Trophoblast cell (in vitro differentiated cells and primary cell): ENCODE measurements around the gene PLEKHA5.

Source experiments
- DNase-seq, 2 donors: peaks; one replicate each; pipeline ENCODE4 v3.0.0-alpha.2; 2016
- H2AFZ ChIP-seq: 2 replicates; pipeline ENCODE4 v1.6.1; 2013; ENCODE audit warnings: low read length, moderate library complexity, mild to moderate bottlenecking; ENCODE audit not compliant: insufficient read depth, poor library complexity
- H2AK5ac ChIP-seq: 2 replicates; pipeline ENCODE4 v1.6.1; 2013; ENCODE audit warnings: mild to moderate bottlenecking, low read length
- H2BK120ac ChIP-seq: 2 replicates; pipeline ENCODE4 v1.6.1; 2013; ENCODE audit warnings: low read length, mild to moderate bottlenecking, moderate library complexity; ENCODE audit not compliant: insufficient read depth, poor library complexity
- H2BK12ac ChIP-seq: 2 replicates; pipeline ENCODE4 v1.6.1; 2013; ENCODE audit warnings: mild to moderate bottlenecking, low read length, moderate library complexity
- H2BK5ac ChIP-seq: 2 replicates; pipeline ENCODE4 v1.6.1; 2013; ENCODE audit warnings: low read length, low read depth, moderate library complexity, mild to moderate bottlenecking; ENCODE audit not compliant: poor library complexity
- H3K14ac ChIP-seq: 2 replicates; pipeline ENCODE4 v1.6.1; 2013; ENCODE audit warnings: mild to moderate bottlenecking, low read length
- H3K18ac ChIP-seq: 2 replicates; pipeline ENCODE4 v1.6.1; 2013; ENCODE audit warnings: mild to moderate bottlenecking, low read length
- H3K23ac ChIP-seq: 2 replicates; pipeline ENCODE4 v1.6.1; 2013; ENCODE audit warnings: low read length
- H3K27ac ChIP-seq: 2 replicates; pipeline ENCODE4 v1.5.1; 2013; ENCODE audit warnings: low read depth, mild to moderate bottlenecking, inconsistent platforms, low read length, moderate library complexity
- H3K27me3 ChIP-seq: 2 replicates; pipeline ENCODE4 v1.6.1; 2013; ENCODE audit warnings: inconsistent platforms, mild to moderate bottlenecking, low read length, moderate library complexity; ENCODE audit not compliant: insufficient read depth
- H3K36me3 ChIP-seq, 2 experiments: 1 replicate in 1 of 2; 2 replicates in 1 of 2; pipeline ENCODE4 v1.6.1; 2013; ENCODE audit warnings: low read length in 2 of 2, mild to moderate bottlenecking in 2 of 2, moderate library complexity in 1 of 2; ENCODE audit not compliant: insufficient read depth in 2 of 2, control insufficient read depth in 1 of 2
- H3K4ac ChIP-seq: 2 replicates; pipeline ENCODE4 v1.6.1; 2013; ENCODE audit warnings: low read depth, mild to moderate bottlenecking, low read length, moderate library complexity
- H3K4me1 ChIP-seq, 2 experiments: 1 replicate in 1 of 2; 2 replicates in 1 of 2; pipeline ENCODE4 v1.6.1; 2013; ENCODE audit warnings: low read length in 2 of 2, mild to moderate bottlenecking in 2 of 2, moderate library complexity in 1 of 2; ENCODE audit not compliant: insufficient read depth in 2 of 2, control insufficient read depth in 1 of 2
- H3K4me2 ChIP-seq: 2 replicates; pipeline ENCODE4 v1.6.1; 2013; ENCODE audit warnings: inconsistent platforms, mild to moderate bottlenecking, low read length, moderate library complexity
- H3K4me3 ChIP-seq: 2 replicates; pipeline ENCODE4 v1.5.1; 2013; ENCODE audit warnings: mild to moderate bottlenecking, low read depth, low read length, inconsistent platforms
- H3K79me1 ChIP-seq: one replicate; pipeline ENCODE4 v1.6.1; 2013; ENCODE audit warnings: low read length
- H3K79me2 ChIP-seq: 2 replicates; pipeline ENCODE4 v1.6.1; 2013; ENCODE audit warnings: low read length, mild to moderate bottlenecking; ENCODE audit not compliant: control insufficient read depth, insufficient read depth, poor library complexity
- H3K9ac ChIP-seq: 2 replicates; pipeline ENCODE4 v1.6.1; 2013; ENCODE audit warnings: mild to moderate bottlenecking, low read length
- H3K9me3 ChIP-seq: 2 replicates; pipeline ENCODE4 v1.6.1; 2013; ENCODE audit warnings: low read depth, mild to moderate bottlenecking, control low read depth, inconsistent platforms, low read length; ENCODE audit not compliant: insufficient read depth
- H4K12ac ChIP-seq: 2 replicates; pipeline ENCODE4 v1.6.1; 2013; ENCODE audit warnings: low read depth, mild to moderate bottlenecking, low read length, moderate library complexity
- H4K8ac ChIP-seq: 2 replicates; pipeline ENCODE4 v1.6.1; 2013; ENCODE audit warnings: low read depth, mild to moderate bottlenecking, low read length, moderate library complexity
- H4K91ac ChIP-seq: one replicate; pipeline ENCODE4 v1.6.1; 2013; ENCODE audit warnings: low read depth, mild to moderate bottlenecking, low read length, moderate library complexity
- WGBS: extraction: QIAGEN DNeasy Blood & Tissue Kit; methylation state at CpG from one replicate; pipeline ENCODE4 v1.1.7; 2013; ENCODE audit warnings: missing lambda C conversion rate; ENCODE audit not compliant: insufficient read length, insufficient coverage; ENCODE audit errors: extremely low coverage; 5-methylcytosine and 5-hydroxymethylcytosine counted together

Gene PLEKHA5

DNA sequence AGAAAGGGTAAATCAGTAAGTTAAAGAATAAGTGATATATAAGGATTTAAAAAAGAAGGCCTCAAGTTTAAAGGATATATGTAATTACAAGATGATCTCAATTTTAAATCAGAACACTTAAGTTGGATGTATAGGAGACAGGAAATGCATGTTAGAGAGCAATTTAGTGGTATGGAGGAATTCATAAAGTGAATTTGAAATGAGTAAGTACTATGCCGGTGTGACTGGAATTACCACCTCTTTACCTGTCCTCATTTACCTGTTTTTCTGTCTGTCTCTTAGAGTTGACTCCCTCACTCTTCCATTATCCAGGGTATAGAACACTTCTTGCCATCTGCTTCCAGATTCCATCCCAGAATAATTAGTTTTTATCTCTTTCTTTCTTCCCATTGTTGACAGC is 73.5 kb downstream of the PLEKHA5 start:
- H4K12ac ChIP-seq: no peak overlapping the region
- peaks cover 0 to 1% of the 10 kb centered on the region in 2 experiments for H3K4me1 ChIP-seq
- WGBS: no CpG with 5 or more reads among the region's 1 CpG
- no peak overlapping the region for H3K18ac ChIP-seq
- H2AK5ac ChIP-seq: no peak overlapping the region
- H2AFZ ChIP-seq: no peak overlapping the region
- no peak overlapping the region for H3K27ac ChIP-seq
- H3K4me2 ChIP-seq: no peak overlapping the region
- DNase-seq: peak in 1 of 2 donors; percentile 21
- no peak overlapping the region for H2BK5ac ChIP-seq
- H4K8ac ChIP-seq: no peak overlapping the region
- no peak overlapping the region for H3K9ac ChIP-seq
- H3K4ac ChIP-seq: no peak overlapping the region
- H3K23ac ChIP-seq: no peak overlapping the region
- no peaks in the 10 kb centered on the region for H3K36me3 ChIP-seq
- no peak overlapping the region for H2BK12ac ChIP-seq
- no peaks in the 10 kb centered on the region for H3K79me2 ChIP-seq
- no peaks in the 10 kb centered on the region for H3K9me3 ChIP-seq
- H3K14ac ChIP-seq: no peak overlapping the region
- H3K79me1 ChIP-seq: no peaks in the 10 kb centered on the region
- no peak overlapping the region for H3K4me3 ChIP-seq
- no peak overlapping the region for H2BK120ac ChIP-seq
- H3K27me3 ChIP-seq: no peaks in the 10 kb centered on the region
- H4K91ac ChIP-seq: no peak overlapping the region

DNA sequence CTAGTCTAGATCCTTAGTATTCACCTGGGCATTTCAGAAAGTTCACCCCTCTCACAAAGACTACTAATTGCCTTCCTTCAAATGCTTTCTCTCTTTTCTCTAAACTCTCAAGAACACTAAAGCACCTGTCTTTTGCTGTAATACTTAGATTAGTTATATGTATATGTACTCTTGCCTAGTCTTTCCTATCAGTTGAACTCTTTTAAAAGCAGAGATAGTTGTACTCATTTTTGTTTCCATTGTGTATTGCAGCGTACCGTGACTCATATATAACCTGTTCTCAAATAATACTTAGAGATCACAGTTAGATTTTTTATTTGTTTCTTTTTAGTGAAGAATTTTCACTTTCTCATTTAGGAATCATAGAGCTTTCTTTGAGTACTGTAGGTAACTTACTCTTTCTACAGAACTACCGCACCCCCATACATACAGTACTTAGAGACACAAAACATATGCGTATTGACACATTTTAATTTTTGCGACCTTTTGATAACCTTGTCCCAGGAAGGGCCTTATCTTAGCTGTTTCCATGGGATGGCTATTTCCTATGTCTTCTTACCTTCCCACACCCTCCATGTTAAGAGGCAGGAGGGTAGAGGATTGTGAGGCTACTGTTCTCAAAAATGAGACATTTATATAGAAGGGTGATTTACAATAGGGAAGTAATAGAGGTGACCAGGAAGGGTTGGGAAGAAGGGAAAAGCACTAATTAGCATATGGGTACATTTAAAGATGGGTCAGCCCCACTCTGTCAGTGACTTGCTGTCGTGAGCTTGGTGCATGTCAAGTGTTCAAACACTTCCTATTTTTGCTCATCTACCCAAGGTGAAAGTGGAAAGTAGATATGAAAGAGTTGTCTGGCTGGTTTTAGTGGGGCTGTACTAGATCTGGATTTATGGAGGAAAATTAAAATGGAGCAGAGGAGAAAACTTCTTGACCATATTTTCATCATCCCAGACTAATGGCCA is 74.3 kb downstream of the PLEKHA5 start:
- Histone ChIP-seq H3K23ac (no peak overlapping the region), H2AFZ (no peak overlapping the region), H3K79me2 (no peaks in the 10 kb centered on the region), H2BK5ac (no peak overlapping the region), H3K4me1 (peaks cover 0 to 1% of the 10 kb centered on the region in 2 experiments), H4K8ac (no peak overlapping the region), H4K12ac (no peak overlapping the region), H3K79me1 (no peaks in the 10 kb centered on the region), H3K18ac (no peak overlapping the region), H3K4me2 (no peak overlapping the region), H3K14ac (no peak overlapping the region), H2AK5ac (no peak overlapping the region), H2BK12ac (no peak overlapping the region), H3K27me3 (no peaks in the 10 kb centered on the region), H3K4me3 (no peak overlapping the region), H3K9me3 (no peaks in the 10 kb centered on the region), H3K9ac (no peak overlapping the region), H2BK120ac (no peak overlapping the region), H3K36me3 (no peaks in the 10 kb centered on the region), H3K4ac (no peak overlapping the region), H4K91ac (no peak overlapping the region), H3K27ac (no peak overlapping the region)
- DNase-seq: no peak
- no CpG with 5 or more reads among the region's 6 CpGs for WGBS

DNA sequence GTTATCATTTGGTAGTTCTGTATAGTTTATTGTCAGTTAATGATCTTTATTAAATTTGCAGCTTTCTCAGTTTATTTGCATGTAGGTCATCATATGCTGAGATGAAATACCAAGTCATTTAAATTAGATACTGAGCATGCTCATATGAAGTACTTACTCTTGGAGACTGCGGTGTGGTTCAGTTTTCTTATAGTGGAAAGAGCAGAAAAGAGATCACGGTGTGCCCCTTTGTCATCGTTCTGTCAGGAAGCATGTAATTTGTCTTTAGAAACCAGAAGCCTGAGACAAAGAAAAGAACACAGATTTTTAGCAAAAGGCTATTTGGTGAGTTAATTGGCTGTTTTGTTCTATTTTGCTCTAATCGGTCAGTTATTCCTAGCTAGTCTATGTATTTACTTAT is 75.6 kb downstream of the PLEKHA5 start:
- no CpG with 5 or more reads among the region's 4 CpGs for WGBS
- Histone ChIP-seq H3K27ac (no peak overlapping the region), H3K4me1 (no peaks in the 10 kb centered on the region), H3K4me3 (no peak overlapping the region), H3K79me2 (no peaks in the 10 kb centered on the region), H4K8ac (no peak overlapping the region), H3K23ac (no peak overlapping the region), H3K4me2 (no peak overlapping the region), H3K79me1 (no peaks in the 10 kb centered on the region), H2AK5ac (no peak overlapping the region), H3K9me3 (no peaks in the 10 kb centered on the region), H2BK5ac (no peak overlapping the region), H3K9ac (no peak overlapping the region), H3K14ac (no peak overlapping the region), H4K91ac (no peak overlapping the region), H3K27me3 (no peaks in the 10 kb centered on the region), H2AFZ (no peak overlapping the region), H3K18ac (no peak overlapping the region), H2BK12ac (no peak overlapping the region), H2BK120ac (no peak overlapping the region), H4K12ac (no peak overlapping the region), H3K36me3 (no peaks in the 10 kb centered on the region), H3K4ac (no peak overlapping the region)
- DNase-seq: no peak

DNA sequence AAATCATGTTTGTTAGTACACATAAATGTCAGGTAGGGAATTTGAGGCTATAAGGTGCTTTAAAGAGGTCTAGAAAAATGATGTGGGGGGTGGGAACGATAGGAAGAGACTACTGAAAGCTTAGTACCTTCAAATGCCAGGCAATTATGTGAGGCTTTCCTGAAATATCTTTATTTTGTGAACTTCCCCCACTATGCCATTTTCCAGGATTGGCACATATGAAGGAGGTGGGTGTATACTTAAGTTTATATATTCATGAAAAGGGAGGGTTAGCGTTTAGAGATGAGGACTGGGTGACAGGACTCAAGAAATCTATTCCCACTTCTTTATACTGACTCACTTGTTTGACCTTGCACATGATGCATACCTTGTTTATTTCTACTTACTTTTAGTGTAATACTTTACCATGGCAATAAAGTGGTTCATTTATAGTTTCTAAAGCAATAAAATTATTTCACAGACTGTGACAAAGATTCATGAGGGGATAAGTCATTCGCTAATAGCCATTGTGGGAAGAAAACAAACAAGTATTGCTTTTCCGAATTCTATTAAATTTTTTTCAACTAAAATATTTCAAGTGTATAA is 77.1 kb downstream of the PLEKHA5 start:
- Histone ChIP-seq H2BK12ac (no peak overlapping the region), H3K27me3 (no peaks in the 10 kb centered on the region), H4K91ac (no peak overlapping the region), H3K9me3 (peaks cover 2% of the 10 kb centered on the region), H3K23ac (no peak overlapping the region), H3K9ac (no peak overlapping the region), H3K4ac (no peak overlapping the region), H3K4me3 (no peak overlapping the region), H4K8ac (no peak overlapping the region), H4K12ac (no peak overlapping the region), H3K18ac (no peak overlapping the region), H3K4me1 (no peaks in the 10 kb centered on the region), H3K36me3 (peaks cover 0 to 2% of the 10 kb centered on the region in 2 experiments), H3K79me1 (no peaks in the 10 kb centered on the region), H3K14ac (no peak overlapping the region), H3K4me2 (no peak overlapping the region), H2AFZ (no peak overlapping the region), H3K79me2 (no peaks in the 10 kb centered on the region), H2BK120ac (no peak overlapping the region), H3K27ac (no peak overlapping the region), H2AK5ac (no peak overlapping the region), H2BK5ac (no peak overlapping the region)
- WGBS: no CpG with 5 or more reads among the region's 4 CpGs
- no peak for DNase-seq
